HepG2 (cell line): Measurements from ENCODE around the gene THADA. TPM values are rescaled to one million over a fixed set of nuclear protein-coding genes. Genes with fewer than 3 reads are reported as not detected.
A peak's percentile ranks its signal among the peaks of the same experiment; 100 is the strongest.

Experiments used
- ATAC-seq: fragments of 200-7000 bp; cut with Tn5 transposase; 3 replicates; pipeline ENCODE4 v1.9.1; 2020; ENCODE audit warnings: mild to moderate bottlenecking, moderate library complexity
- BruUV-seq: library from RNA; stranded (reverse); fragments of 400-500 nt; replicated peaks from 2 replicates; lab custom pipeline; 2021; lab: Mats Ljungman, UMichigan
- CTCF ChIA-PET: fragments of 300-600 bp; formaldehyde crosslinking; extraction: SDS; loops from one replicate; lab custom pipeline; 2021; ENCODE audit warnings: low total read pairs, inconsistent platforms, low intra/inter-chr PET ratio; lab: Yijun Ruan, JAX
- POLR2A ChIA-PET: fragments of 350-600 bp; sonication (Branson Sonifier 250); formaldehyde crosslinking; loops from one replicate; lab custom pipeline; 2020; ENCODE audit warnings: antibody characterized with exemption, inconsistent platforms; lab: Yijun Ruan, JAX
- DNase-seq: peaks from one replicate; pipeline ENCODE4 v3.0.0-alpha.2; 2015; ENCODE audit warnings: low spot score
- FAIRE-seq: peaks from 3 replicates; lab custom pipeline; 2011; peaks lifted over from hg19 to GRCh38; lab: Jason Lieb, UNC
- H2AFZ ChIP-seq: one replicate; pipeline ENCODE4 v1.6.1; 2011; ENCODE audit warnings: low read length, inconsistent platforms
- H3K27ac ChIP-seq: fragments of 300-600 bp; 3 replicates; pipeline ENCODE4 v1.8.0; 2011; ENCODE audit warnings: mixed run types, mild to moderate bottlenecking, mixed read lengths, low read length, inconsistent platforms; ENCODE audit not compliant: insufficient read depth; ENCODE audit errors: extremely low read length
- H3K27me3 ChIP-seq, 2 experiments: fragments of 200-600 bp in 1 of 2; 2 replicates in 1 of 2; 3 replicates in 1 of 2; pipeline versions ENCODE4 v1.6.0 to v1.8.0; 2011; ENCODE audit warnings: low read length in 2 of 2, mild to moderate bottlenecking in 2 of 2, moderate library complexity in 2 of 2, inconsistent platforms in 1 of 2; ENCODE audit not compliant: insufficient read depth in 2 of 2, control insufficient read depth in 1 of 2
- H3K36me3 ChIP-seq, 2 experiments: fragments of 200-600 bp in 1 of 2; replicated peaks in 1 of 2; 2 replicates in 1 of 2; 3 replicates in 1 of 2; pipeline versions ENCODE4 v1.5.1 to v1.8.0; 2011; ENCODE audit warnings: low read length in 2 of 2, inconsistent platforms in 1 of 2; ENCODE audit not compliant: insufficient read depth in 2 of 2, control insufficient read depth in 1 of 2
- H3K4me1 ChIP-seq: 2 replicates; pipeline ENCODE4 v1.5.1; 2012; ENCODE audit warnings: low read length, inconsistent platforms; ENCODE audit not compliant: insufficient read depth
- H3K4me2 ChIP-seq: 2 replicates; pipeline ENCODE4 v1.6.0; 2011; ENCODE audit warnings: low read depth, low read length, inconsistent platforms
- H3K4me3 ChIP-seq, 3 experiments: fragments of 200-600 bp in 1 of 3; sonication (generic), shearing (Covaris generic) in 1 of 3; replicated peaks in 1 of 3; 2 replicates each; pipeline ENCODE4 v1.5.1; 2011 to 2016; ENCODE audit warnings: low read length in 3 of 3, inconsistent platforms in 2 of 3, low read depth in 2 of 3, mild to moderate bottlenecking in 2 of 3, control low read depth in 1 of 3, mixed read lengths in 1 of 3; ENCODE audit not compliant: insufficient read depth in 1 of 3
- H3K79me2 ChIP-seq: one replicate; pipeline ENCODE4 v1.6.1; 2011; ENCODE audit warnings: low read length, inconsistent platforms; ENCODE audit not compliant: insufficient read depth
- H3K9ac ChIP-seq: 2 replicates; pipeline ENCODE4 v1.6.0; 2011; ENCODE audit warnings: mild to moderate bottlenecking, low read depth, low read length, inconsistent platforms; ENCODE audit not compliant: insufficient read depth
- H3K9me3 ChIP-seq: 2 replicates; pipeline ENCODE4 v1.5.1; 2012; ENCODE audit warnings: mild to moderate bottlenecking, low read length
- H4K20me1 ChIP-seq: 2 replicates; pipeline ENCODE4 v1.6.0; 2011; ENCODE audit warnings: inconsistent platforms, mild to moderate bottlenecking, low read length, moderate library complexity; ENCODE audit not compliant: insufficient read depth
- ATF7 ChIP-seq, 2 experiments: fragments of 450-650 bp in 1 of 2; sonication (generic) in 1 of 2; formaldehyde crosslinking in 1 of 2; IDR thresholded peaks; 2 replicates each; pipeline versions ENCODE4 v1.4.0 to v1.6.1; 2016 to 2020; ENCODE audit warnings: antibody characterized with exemption in 1 of 2, mild to moderate bottlenecking in 1 of 2, missing genetic modification reagents in 1 of 2
- CHCHD3 ChIP-seq: sonication (generic); formaldehyde crosslinking; IDR thresholded peaks from 2 replicates; pipeline ENCODE4 v1.8.0; 2022; ENCODE audit warnings: mild to moderate bottlenecking, missing genetic modification reagents, moderate library complexity
- FOXK1 ChIP-seq: sonication (generic); formaldehyde crosslinking; IDR thresholded peaks from 2 replicates; pipeline ENCODE4 v1.4.0; 2020; ENCODE audit warnings: low read depth, missing genetic modification reagents, borderline replicate concordance
- PHB2 ChIP-seq: fragments of 450-650 bp; IDR thresholded peaks from 2 replicates; pipeline ENCODE4 v1.6.1; 2018; ENCODE audit not compliant: partially characterized antibody
- STAG1 ChIP-seq: sonication (generic); formaldehyde crosslinking; IDR thresholded peaks from 2 replicates; pipeline ENCODE4 v1.4.0; 2020; ENCODE audit warnings: missing genetic modification reagents
- ZBTB42 ChIP-seq: sonication (generic); formaldehyde crosslinking; IDR thresholded peaks from 2 replicates; pipeline ENCODE4 v1.5.0; 2020; ENCODE audit warnings: mild to moderate bottlenecking, missing genetic modification reagents
- ZNF598 ChIP-seq: sonication (generic); formaldehyde crosslinking; IDR thresholded peaks from 2 replicates; pipeline ENCODE4 v1.5.1; 2020; ENCODE audit warnings: mild to moderate bottlenecking, missing genetic modification reagents, borderline replicate concordance
- WGBS: methylation state at CpG from one replicate; pipeline ENCODE4 v1.1.6; 2017; ENCODE audit warnings: low lambda C conversion rate; 5-methylcytosine and 5-hydroxymethylcytosine counted together
- in situ Hi-C: cut with HindIII; loops from 2 replicates; pipeline ENCODE4 v1.10.0; 2017; ENCODE audit warnings: low pct_unique_long_range_greater_than_20kb; ENCODE audit not compliant: extremely low pct_ligation_motif_present
- intact Hi-C: fragments of 100-400 bp; cut with micrococcal nuclease; formaldehyde crosslinking; loops from one replicate; pipeline ENCODE4 v1.10.0; 2022; ENCODE audit not compliant: unreplicated experiment
- polyA plus RNA-seq, 8 experiments: library from polyadenylated mRNA; depleted of rRNA in 3 of 8; stranded (reverse) in 7 of 8; unstranded in 1 of 8; fragments of >200 nt; fragmentation: Illumina TruSeq in 4 of 8; extraction: Trizol in 4 of 8; gene quantifications; 2 replicates each; pipeline versions ENCODE4 v1.2.1 to v1.2.3, GENCODE V29; 2011 to 2016; ENCODE audit warnings: low read depth in 4 of 8, missing spikeins in 1 of 8, mixed read lengths in 1 of 8; ENCODE audit not compliant: insufficient read depth in 1 of 8
- total RNA-seq, 5 experiments: library from RNA; depleted of rRNA; stranded (reverse); fragments of >200 nt; fragmentation: Illumina TruSeq; extraction: Trizol; gene quantifications; 2 replicates each; pipeline ENCODE4 v1.2.3, GENCODE V29; 2016; ENCODE audit warnings: low read depth in 1 of 5
- TF ChIP-seq, protein P1 (sequence below): sonication (generic); formaldehyde crosslinking; conservative IDR thresholded peaks from 2 replicates; pipeline ENCODE4 v1.4.0; 2020; ENCODE audit warnings: missing genetic modification reagents
- TF ChIP-seq, protein P2 (sequence below): sonication (generic); formaldehyde crosslinking; IDR thresholded peaks from 2 replicates; pipeline ENCODE4 v1.8.1; 2023; ENCODE audit warnings: mild to moderate bottlenecking, missing genetic modification reagents, borderline replicate concordance
- TF ChIP-seq, protein P3 (sequence below): sonication (generic); formaldehyde crosslinking; IDR thresholded peaks from 2 replicates; pipeline ENCODE4 v1.8.1; 2023; ENCODE audit warnings: mild to moderate bottlenecking, inconsistent platforms, moderate library complexity, missing genetic modification reagents, borderline replicate concordance

THADA gene
- total and polyA plus RNA-seq, 2 of the 13 experiments (the other 11 are each of a cell fraction or from before 2014, with no cell fraction given), result 12.7 to 21.7 TPM

- H3K9me3 ChIP-seq, result no peaks in the 10 kb centered on the region
- H4K20me1 ChIP-seq, result no peaks in the 10 kb centered on the region
- no peak for TF ChIP-seq ZNF598 (CRISPR knock-in tag)
- TF ChIP-seq ATF7 (IDR thresholded peaks at IDR 0.05), result peak; percentile 73
- TF ChIP-seq ATF7 (CRISPR knock-in tag; IDR thresholded peaks at IDR 0.05), result no peak
- peaks cover 21 to 63% of the 10 kb centered on the region in 2 experiments for H3K36me3 ChIP-seq
- ChIA-PET CTCF (no interaction called here), POLR2A (interaction anchor here (1.0 kb wide), 1 partner anchor 16 kb away, joined by 4 read pairs; the partner anchor contains the start of gene THADA)
- H3K4me3 ChIP-seq, result no peak overlapping the region
- DNase-seq (no peak), ATAC-seq (no peak), FAIRE-seq (no peak)
- H3K79me2 ChIP-seq, result no peaks in the 10 kb centered on the region
- no TSS peak for BruUV-seq
- no peak overlapping the region for H2AFZ ChIP-seq
- H3K4me1 ChIP-seq, result no peaks in the 10 kb centered on the region
- intact Hi-C loops (no loop called here), in situ Hi-C loops (no loop called here)
- no peak overlapping the region for H3K9ac ChIP-seq
- H3K4me2 ChIP-seq, result no peak overlapping the region
- H3K27ac ChIP-seq, result no peak overlapping the region
- H3K27me3 ChIP-seq, result no peaks in the 10 kb centered on the region
- 99% methylated on average over 5 of the region's 5 CpGs for WGBS
Observed at GRCh38 chr2:43579275-43579981, 16.4 kb downstream of the THADA start.

GRCh38 chr2:43576981-43577892, 18.6 kb downstream of the THADA start:
- Histone ChIP-seq H3K27me3 (no peaks in the 10 kb centered on the region), H3K36me3 (peaks cover 23 to 67% of the 10 kb centered on the region in 2 experiments), H3K4me2 (no peak overlapping the region), H3K4me3 (no peak overlapping the region), H3K79me2 (no peaks in the 10 kb centered on the region), H4K20me1 (no peaks in the 10 kb centered on the region), H2AFZ (no peak overlapping the region), H3K9ac (no peak overlapping the region), H3K4me1 (no peaks in the 10 kb centered on the region), H3K9me3 (no peaks in the 10 kb centered on the region), H3K27ac (no peak overlapping the region)
- CTCF ChIA-PET, result interaction anchor here (1.2 to 3.4 kb wide), 2 partner anchors 631 to 749 kb away, joined by 4 to 29 read pairs; no protein-coding TSS in a partner anchor
- ATAC-seq, result 0 out of 3 replicates have a peak, but pooled peaks have one; percentile 33
- peak; percentile 63 for DNase-seq
- POLR2A ChIA-PET, result interaction anchor here (1.8 kb wide), 1 partner anchor 19 kb away, joined by 16 read pairs; the partner anchor contains the start of gene THADA
- in situ Hi-C loops, result no loop called here
- BruUV-seq, result no TSS peak
- intact Hi-C loops, result loop anchor here (1.0 kb wide), 1 partner anchor 750 kb away; no protein-coding TSS in a partner anchor
- peak; percentile 82 for FAIRE-seq
- WGBS, result 57% methylated on average over 8 of the region's 8 CpGs
- TF ChIP-seq, protein P1, sequence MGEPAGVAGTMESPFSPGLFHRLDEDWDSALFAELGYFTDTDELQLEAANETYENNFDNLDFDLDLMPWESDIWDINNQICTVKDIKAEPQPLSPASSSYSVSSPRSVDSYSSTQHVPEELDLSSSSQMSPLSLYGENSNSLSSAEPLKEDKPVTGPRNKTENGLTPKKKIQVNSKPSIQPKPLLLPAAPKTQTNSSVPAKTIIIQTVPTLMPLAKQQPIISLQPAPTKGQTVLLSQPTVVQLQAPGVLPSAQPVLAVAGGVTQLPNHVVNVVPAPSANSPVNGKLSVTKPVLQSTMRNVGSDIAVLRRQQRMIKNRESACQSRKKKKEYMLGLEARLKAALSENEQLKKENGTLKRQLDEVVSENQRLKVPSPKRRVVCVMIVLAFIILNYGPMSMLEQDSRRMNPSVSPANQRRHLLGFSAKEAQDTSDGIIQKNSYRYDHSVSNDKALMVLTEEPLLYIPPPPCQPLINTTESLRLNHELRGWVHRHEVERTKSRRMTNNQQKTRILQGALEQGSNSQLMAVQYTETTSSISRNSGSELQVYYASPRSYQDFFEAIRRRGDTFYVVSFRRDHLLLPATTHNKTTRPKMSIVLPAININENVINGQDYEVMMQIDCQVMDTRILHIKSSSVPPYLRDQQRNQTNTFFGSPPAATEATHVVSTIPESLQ, result no peak
- TF ChIP-seq PHB2 (no peak), ZBTB42 (CRISPR knock-in tag) (no peak), FOXK1 (CRISPR knock-in tag) (no peak), CHCHD3 (CRISPR knock-in tag) (no peak), STAG1 (CRISPR knock-in tag) (peak; percentile 47)
- TF ChIP-seq, protein P2, sequence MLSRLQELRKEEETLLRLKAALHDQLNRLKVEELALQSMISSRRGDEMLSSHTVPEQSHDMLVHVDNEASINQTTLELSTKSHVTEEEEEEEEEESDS (CRISPR knock-in tag), result no peak
- TF ChIP-seq, protein P3, sequence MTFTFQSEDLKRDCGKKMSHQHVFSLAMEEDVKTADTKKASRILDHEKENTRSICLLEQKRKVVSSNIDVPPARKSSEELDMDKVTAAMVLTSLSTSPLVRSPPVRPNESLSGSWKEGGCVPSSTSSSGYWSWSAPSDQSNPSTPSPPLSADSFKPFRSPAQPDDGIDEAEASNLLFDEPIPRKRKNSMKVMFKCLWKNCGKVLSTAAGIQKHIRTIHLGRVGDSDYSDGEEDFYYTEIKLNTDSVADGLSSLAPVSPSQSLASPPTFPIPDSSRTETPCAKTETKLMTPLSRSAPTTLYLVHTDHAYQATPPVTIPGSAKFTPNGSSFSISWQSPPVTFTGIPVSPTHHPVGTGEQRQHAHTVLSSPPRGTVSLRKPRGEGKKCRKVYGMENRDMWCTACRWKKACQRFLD (CRISPR knock-in tag), result no peak
